Embryonic facial prominence (tissue), 1 donor: ENCODE data around the gene TTC33.

Source experiments
- DNase-seq: peaks from one replicate; pipeline ENCODE4 v3.0.0-alpha.2; 2016; ENCODE audit errors: extremely low spot score

TTC33 gene

GRCh38 chr5:40485021-40485998, 270.5 kb downstream of the TTC33 start:
- DNase-seq: no peak

GRCh38 chr5:40484495-40484894, 271.3 kb downstream of the TTC33 start:
- DNase-seq: no peak

GRCh38 chr5:40483316-40483715, 272.4 kb downstream of the TTC33 start:
- peak; percentile 19 for DNase-seq

- no peak for DNase-seq
Measured at GRCh38 chr5:40481241-40481640, 274.5 kb downstream of the TTC33 start.

GRCh38 chr5:40480392-40480791, 275.4 kb downstream of the TTC33 start:
- no peak for DNase-seq

GRCh38 chr5:40479939-40480338, 275.8 kb downstream of the TTC33 start:
- no peak for DNase-seq

GRCh38 chr5:40478766-40479165, 277.0 kb downstream of the TTC33 start:
- no peak for DNase-seq

- DNase-seq: no peak
Measured at GRCh38 chr5:40477856-40478546, 277.8 kb downstream of the TTC33 start.

GRCh38 chr5:40475561-40475960, 280.2 kb downstream of the TTC33 start:
- DNase-seq: no peak

- no peak for DNase-seq
Measured at GRCh38 chr5:40474250-40474649, 281.5 kb downstream of the TTC33 start.

GRCh38 chr5:40465416-40465815, 290.3 kb downstream of the TTC33 start:
- no peak for DNase-seq

GRCh38 chr5:40464511-40464910, 291.2 kb downstream of the TTC33 start:
- no peak for DNase-seq
